ENCODE results near the gene SLC5A9.

SLC5A9 gene

DNA sequence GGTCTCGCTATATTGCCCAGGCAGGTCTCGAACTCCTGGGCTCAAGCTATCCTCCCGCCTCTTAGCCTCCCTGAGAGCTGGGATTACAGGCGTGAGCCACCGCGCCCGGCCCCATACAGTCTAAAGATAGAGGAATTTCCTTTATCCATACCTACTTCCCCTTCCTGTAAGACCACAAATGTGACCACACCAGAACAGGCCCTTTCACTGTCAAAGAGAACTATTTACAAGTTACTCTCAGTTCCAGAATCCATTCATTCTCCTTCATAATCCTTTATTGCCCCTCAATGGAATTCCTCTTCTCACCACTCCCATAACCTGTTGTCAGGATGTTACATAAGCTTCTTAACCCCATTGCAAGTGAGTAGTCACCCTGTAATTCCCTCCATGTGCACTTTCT, 26.3 kb upstream of the SLC5A9 start:
- H3K9me3 ChIP-seq (ENCODE audit: insufficient read depth, low read length), result no peaks in the 10 kb centered on the region
- H3K79me2 ChIP-seq (ENCODE audit: insufficient read depth, low read length), result no peaks in the 10 kb centered on the region
- no peaks in the 10 kb centered on the region for H3F3A ChIP-seq (ENCODE audit: insufficient read depth)
- H3K27me3 ChIP-seq (ENCODE audit: low read length), result no peaks in the 10 kb centered on the region
- no peak overlapping the region for H2AFZ ChIP-seq (ENCODE audit: low read depth, low read length, severe bottlenecking)
- H3K27ac ChIP-seq (ENCODE audit: low read depth, low read length), result no peak overlapping the region
- H3K36me3 ChIP-seq (ENCODE audit: low read length), result no peaks in the 10 kb centered on the region
- TF ChIP-seq EZH2phosphoT487 (conservative IDR thresholded peaks at IDR 0.05; ENCODE audit: low read length) (no peak), CTCF (IDR thresholded peaks at IDR 0.05; ENCODE audit: insufficient read depth, low read length, poor library complexity, severe bottlenecking) (no peak)
- H3K9me2 ChIP-seq (replicated peaks; ENCODE audit: insufficient read depth, low read length), result no peaks in the 10 kb centered on the region
- no peak overlapping the region for H3K4me3 ChIP-seq (ENCODE audit: insufficient read depth, low read length, poor library complexity, severe bottlenecking)
- H3K4me2 ChIP-seq (ENCODE audit: low read depth, low read length, poor library complexity, severe bottlenecking), result no peak overlapping the region
- no peaks in the 10 kb centered on the region for H4K20me1 ChIP-seq (ENCODE audit: low read depth, low read length)
- no peak overlapping the region for H3K9ac ChIP-seq (ENCODE audit: low read length)

- no peaks in the 10 kb centered on the region for H3K27me3 ChIP-seq (ENCODE audit: low read length)
- H3K27ac ChIP-seq (ENCODE audit: low read depth, low read length), result no peak overlapping the region
- H3K36me3 ChIP-seq (ENCODE audit: low read length), result no peaks in the 10 kb centered on the region
- H2AFZ ChIP-seq (ENCODE audit: low read depth, low read length, severe bottlenecking), result no peak overlapping the region
- no peaks in the 10 kb centered on the region for H3K9me2 ChIP-seq (replicated peaks; ENCODE audit: insufficient read depth, low read length)
- no peaks in the 10 kb centered on the region for H3F3A ChIP-seq (ENCODE audit: insufficient read depth)
- no peak for TF ChIP-seq EZH2phosphoT487 (conservative IDR thresholded peaks at IDR 0.05; ENCODE audit: low read length)
- TF ChIP-seq CTCF (IDR thresholded peaks at IDR 0.05; ENCODE audit: insufficient read depth, low read length, poor library complexity, severe bottlenecking), result no peak
- no peaks in the 10 kb centered on the region for H3K9me3 ChIP-seq (ENCODE audit: insufficient read depth, low read length)
- no peaks in the 10 kb centered on the region for H3K79me2 ChIP-seq (ENCODE audit: insufficient read depth, low read length)
- H3K4me2 ChIP-seq (ENCODE audit: low read depth, low read length, poor library complexity, severe bottlenecking), result no peak overlapping the region
- H3K9ac ChIP-seq (ENCODE audit: low read length), result no peak overlapping the region
- no peak overlapping the region for H3K4me3 ChIP-seq (ENCODE audit: insufficient read depth, low read length, poor library complexity, severe bottlenecking)
- H4K20me1 ChIP-seq (ENCODE audit: low read depth, low read length), result no peaks in the 10 kb centered on the region
Measured at GRCh38 chr1:48198970-48199369, 23.5 kb upstream of the SLC5A9 start.

DNA sequence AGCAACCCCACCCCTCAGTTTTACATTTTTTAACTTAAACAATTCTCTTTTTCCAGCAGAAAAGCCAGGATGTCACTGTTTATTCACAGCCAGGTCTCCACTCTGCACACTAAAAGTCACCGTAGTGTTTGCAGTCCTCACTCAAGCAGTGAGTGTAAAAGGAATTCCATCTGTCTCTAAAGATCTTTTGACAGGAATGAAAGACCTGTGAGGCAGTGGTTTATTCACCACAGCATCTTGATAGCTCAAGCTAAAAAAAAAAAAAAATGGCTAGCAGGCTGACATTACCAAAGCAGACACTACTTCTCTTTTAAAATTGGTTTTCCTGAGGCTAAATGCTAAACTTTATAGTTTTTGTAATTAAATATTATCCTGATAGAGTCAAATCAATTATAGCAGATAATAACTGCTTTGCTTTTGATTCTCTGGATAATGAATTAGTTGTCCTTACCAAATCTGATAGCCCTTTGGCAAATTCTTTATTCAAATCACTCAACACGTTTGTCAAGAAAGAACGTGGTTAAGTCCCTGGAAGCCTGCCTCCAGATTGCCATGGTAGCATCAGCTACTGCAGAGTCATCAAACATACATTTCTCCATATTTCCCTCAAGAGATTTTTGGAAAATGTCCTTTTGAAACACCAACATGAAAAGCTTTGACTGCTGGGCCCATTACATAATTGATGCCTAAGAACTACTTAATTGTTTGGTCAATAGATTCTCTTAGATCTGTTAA, 22.2 kb upstream of the SLC5A9 start:
- Histone ChIP-seq H3K9me3 (ENCODE audit: insufficient read depth, low read length) (no peaks in the 10 kb centered on the region), H3K4me2 (ENCODE audit: low read depth, low read length, poor library complexity, severe bottlenecking) (no peak overlapping the region), H3K36me3 (ENCODE audit: low read length) (no peaks in the 10 kb centered on the region), H3K27me3 (ENCODE audit: low read length) (no peaks in the 10 kb centered on the region), H2AFZ (ENCODE audit: low read depth, low read length, severe bottlenecking) (no peak overlapping the region), H3K79me2 (ENCODE audit: insufficient read depth, low read length) (no peaks in the 10 kb centered on the region), H4K20me1 (ENCODE audit: low read depth, low read length) (no peaks in the 10 kb centered on the region), H3K9me2 (replicated peaks; ENCODE audit: insufficient read depth, low read length) (no peaks in the 10 kb centered on the region), H3K27ac (ENCODE audit: low read depth, low read length) (no peak overlapping the region), H3K9ac (ENCODE audit: low read length) (no peak overlapping the region), H3F3A (ENCODE audit: insufficient read depth) (no peaks in the 10 kb centered on the region), H3K4me3 (ENCODE audit: insufficient read depth, low read length, poor library complexity, severe bottlenecking) (no peak overlapping the region)
- no peak for TF ChIP-seq CTCF (IDR thresholded peaks at IDR 0.05; ENCODE audit: insufficient read depth, low read length, poor library complexity, severe bottlenecking)
- no peak for TF ChIP-seq EZH2phosphoT487 (conservative IDR thresholded peaks at IDR 0.05; ENCODE audit: low read length)
